K562 (cell line): ENCODE data around the gene PRPF8. TPM values are rescaled to one million over a fixed set of nuclear protein-coding genes. Genes with fewer than 3 reads are reported as not detected.
A peak's percentile ranks its signal among the peaks of the same experiment; 100 is the strongest.

Experiments used
- CGGBP1 ChIP-seq: fragments of 250-450 bp; sonication (Bioruptor Pico); IDR thresholded peaks from 2 replicates; pipeline ENCODE4 v1.9.0; 2021; ENCODE audit warnings: mild to moderate bottlenecking
- DPF2 ChIP-seq: fragments of 450-650 bp; IDR thresholded peaks from 2 replicates; pipeline ENCODE4 v1.6.1; 2016
- ELF4 ChIP-seq: fragments of 450-650 bp; formaldehyde crosslinking; IDR thresholded peaks from 2 replicates; pipeline ENCODE4 v1.4.0; 2022; ENCODE audit warnings: missing genetic modification characterization
- ERF ChIP-seq: fragments of 450-650 bp; formaldehyde crosslinking; IDR thresholded peaks from 2 replicates; pipeline ENCODE4 v1.4.0; 2020; ENCODE audit warnings: mild to moderate bottlenecking, mixed read lengths
- ETV1 ChIP-seq: fragments of 450-650 bp; conservative IDR thresholded peaks from 2 replicates; pipeline ENCODE4 v1.6.1; 2016; ENCODE audit warnings: missing genetic modification characterization, control low read depth, low read depth, missing compliant biosample characterization
- MAX ChIP-seq: sonication (generic); formaldehyde crosslinking; IDR thresholded peaks from 2 replicates; pipeline ENCODE4 v1.9.0; 2022; ENCODE audit warnings: mild to moderate bottlenecking, missing genetic modification reagents
- SMAD1 ChIP-seq: fragments of 150-350 bp; IDR thresholded peaks from 2 replicates; pipeline ENCODE4 v1.6.1; 2014; ENCODE audit warnings: low read length, low read depth; ENCODE audit not compliant: partially characterized antibody
- SUPT5H ChIP-seq: fragments of 450-650 bp; IDR thresholded peaks from 2 replicates; pipeline ENCODE4 v1.6.1; 2016
- THRB ChIP-seq: fragments of 450-650 bp; formaldehyde crosslinking; conservative IDR thresholded peaks from 2 replicates; pipeline ENCODE4 v1.4.0; 2022; ENCODE audit warnings: mild to moderate bottlenecking, missing genetic modification characterization
- VEZF1 ChIP-seq: fragments of 200-800 bp; sonication (Bioruptor generic); IDR thresholded peaks from 2 replicates; pipeline ENCODE4 v1.6.1; 2017; ENCODE audit warnings: missing genetic modification characterization, missing compliant biosample characterization
- ZNF165 ChIP-seq: fragments of 250-450 bp; sonication (Bioruptor Pico); IDR thresholded peaks from 2 replicates; pipeline ENCODE4 v1.4.0; 2020; ENCODE audit warnings: borderline replicate concordance
- ZNF3 ChIP-seq: fragments of 250-450 bp; sonication (Bioruptor Pico); IDR thresholded peaks from 2 replicates; pipeline ENCODE4 v1.5.0; 2021; ENCODE audit warnings: mild to moderate bottlenecking, moderate library complexity
- ZNF589 ChIP-seq: fragments of 200-800 bp; sonication (Bioruptor generic); IDR thresholded peaks from 2 replicates; pipeline ENCODE4 v1.6.1; 2016; ENCODE audit warnings: low read depth, missing genetic modification characterization, missing compliant biosample characterization
- ZNF592 ChIP-seq: fragments of 450-650 bp; IDR thresholded peaks from 2 replicates; pipeline ENCODE4 v1.6.1; 2017; ENCODE audit warnings: antibody characterized with exemption, mild to moderate bottlenecking
- polyA plus RNA-seq, 8 experiments: library from polyadenylated mRNA; depleted of rRNA in 4 of 8; stranded (reverse) in 5 of 8; unstranded in 3 of 8; fragments of >200 nt; fragmentation: Nextera tagmentation in 2 of 8; fragmentation: Illumina TruSeq in 1 of 8; extraction: Ambion mirVana in 2 of 8; extraction: Trizol in 1 of 8; gene quantifications; 2 replicates each; pipeline versions ENCODE4 v1.2.1 to v1.2.3, GENCODE V29; 2011 to 2014; ENCODE audit warnings: inconsistent platforms in 1 of 8, missing spikeins in 1 of 8
- total RNA-seq, 7 experiments: library from RNA; depleted of rRNA in 6 of 7; stranded (reverse); fragments of >200 nt in 6 of 7; fragmentation: Illumina TruSeq in 2 of 7; extraction: Trizol in 2 of 7; gene quantifications; 2 replicates each; pipeline versions ENCODE4 v1.2.1 to v1.2.3, GENCODE V29; 2011 to 2021; ENCODE audit warnings: low replicate concordance in 1 of 7
- TF ChIP-seq, protein P1 (sequence below): fragments of 200-800 bp; sonication (Bioruptor generic); IDR thresholded peaks from 2 replicates; pipeline ENCODE4 v1.6.1; 2017; ENCODE audit warnings: missing genetic modification characterization, missing compliant biosample characterization

The PRPF8 gene
- total and polyA plus RNA-seq, 9 of the 15 experiments (the other 6 are each of a cell fraction or from before 2014, with no cell fraction given): 64.3 to 294 (median 85.9) TPM

DNA sequence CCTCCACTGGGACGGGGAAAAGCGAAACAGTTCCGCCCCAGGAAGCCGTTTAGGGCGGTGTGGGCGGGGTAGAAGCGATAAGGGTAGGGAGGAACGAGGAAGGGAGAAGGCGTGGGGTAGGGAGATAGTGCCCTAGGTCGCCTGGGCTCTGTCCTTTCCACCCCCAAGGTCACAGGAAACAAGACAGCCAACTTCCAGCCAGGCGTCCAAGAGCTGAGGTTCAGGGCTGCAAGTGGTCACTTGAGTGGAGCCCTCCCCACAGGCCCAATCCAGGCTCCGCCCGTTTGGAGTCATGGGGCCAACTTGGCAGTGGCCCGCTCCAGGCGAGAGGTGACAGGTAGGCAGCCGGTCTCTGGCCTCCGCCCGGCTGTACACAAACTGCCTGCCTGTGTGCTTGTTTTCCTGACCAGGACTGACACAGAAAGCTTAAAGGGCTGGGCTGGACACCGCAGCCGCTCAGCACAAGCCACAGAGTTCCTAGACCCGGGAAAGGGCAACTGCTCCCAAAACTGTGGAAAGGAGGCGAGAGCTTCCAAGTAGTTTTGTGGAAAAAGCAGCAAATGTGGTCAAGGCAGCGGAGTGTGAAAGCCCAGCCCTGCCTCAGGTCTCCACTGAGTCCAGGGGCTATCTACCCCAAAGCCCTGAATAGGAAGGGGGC is 34.7 kb downstream of the PRPF8 start, which contains the start of gene RILP (continued):
- no peak for TF ChIP-seq ZNF165
- TF ChIP-seq ELF4 (CRISPR knock-in tag): peak; percentile 81
- TF ChIP-seq, protein P1, sequence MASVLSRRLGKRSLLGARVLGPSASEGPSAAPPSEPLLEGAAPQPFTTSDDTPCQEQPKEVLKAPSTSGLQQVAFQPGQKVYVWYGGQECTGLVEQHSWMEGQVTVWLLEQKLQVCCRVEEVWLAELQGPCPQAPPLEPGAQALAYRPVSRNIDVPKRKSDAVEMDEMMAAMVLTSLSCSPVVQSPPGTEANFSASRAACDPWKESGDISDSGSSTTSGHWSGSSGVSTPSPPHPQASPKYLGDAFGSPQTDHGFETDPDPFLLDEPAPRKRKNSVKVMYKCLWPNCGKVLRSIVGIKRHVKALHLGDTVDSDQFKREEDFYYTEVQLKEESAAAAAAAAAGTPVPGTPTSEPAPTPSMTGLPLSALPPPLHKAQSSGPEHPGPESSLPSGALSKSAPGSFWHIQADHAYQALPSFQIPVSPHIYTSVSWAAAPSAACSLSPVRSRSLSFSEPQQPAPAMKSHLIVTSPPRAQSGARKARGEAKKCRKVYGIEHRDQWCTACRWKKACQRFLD (CRISPR knock-in tag): peak; percentile 53; the same call in 1 of the 2 replicates
- TF ChIP-seq ZNF589 (CRISPR knock-in tag): 0 out of 2 replicates have a peak, but pooled peaks have one; percentile 35
- peak; percentile 87 for TF ChIP-seq DPF2
- TF ChIP-seq CGGBP1 (CRISPR knock-in tag): 0 out of 2 replicates have a peak, but pooled peaks have one; percentile 5
- 0 out of 2 replicates have a peak, but pooled peaks have one; percentile 56 for TF ChIP-seq THRB
- TF ChIP-seq SUPT5H: peak; percentile 68; the same call in 1 of the 2 replicates
- peak; percentile 93 for TF ChIP-seq VEZF1 (CRISPR knock-in tag)
- no peak for TF ChIP-seq ERF (CRISPR knock-in tag)
- peak; percentile 80 for TF ChIP-seq ZNF592
- TF ChIP-seq MAX: peak; percentile 41
- peak; percentile 66 for TF ChIP-seq SMAD1
- TF ChIP-seq ZNF3: no peak
- TF ChIP-seq ETV1 (tag): peak; percentile 91
